Activated naive CD4-positive, alpha-beta T cell treated with Interleukin-2 at 50 U/mL for 16 hours (primary cell): ENCODE data around the gene BCL2L11.
A peak's percentile ranks its signal among the peaks of the same experiment; 100 is the strongest.

Experiments used
- DNase-seq: peaks from one replicate; pipeline ENCODE4 v3.0.0-alpha.2; 2020

Gene BCL2L11

GRCh38 chr2:111198701-111199100, 78.0 kb downstream of the BCL2L11 start:
- DNase-seq, result no peak

GRCh38 chr2:111199840-111200239, 79.1 kb downstream of the BCL2L11 start:
- DNase-seq, result no peak

GRCh38 chr2:111200333-111200881, 79.7 kb downstream of the BCL2L11 start:
- DNase-seq, result no peak

GRCh38 chr2:111201214-111201613, 80.5 kb downstream of the BCL2L11 start:
- DNase-seq, result no peak

- no peak for DNase-seq
These were observed 81.7 kb downstream of the BCL2L11 start for GRCh38 chr2:111202266-111203040.

- DNase-seq, result no peak
These were observed 84.0 kb downstream of the BCL2L11 start for GRCh38 chr2:111204706-111205105.

GRCh38 chr2:111205774-111206173, 85.1 kb downstream of the BCL2L11 start:
- no peak for DNase-seq

GRCh38 chr2:111207851-111208250, 87.1 kb downstream of the BCL2L11 start:
- no peak for DNase-seq

- DNase-seq, result no peak
These were observed 87.9 kb downstream of the BCL2L11 start for GRCh38 chr2:111208639-111209038.

GRCh38 chr2:111209045-111209514, 88.4 kb downstream of the BCL2L11 start:
- DNase-seq, result peak; percentile 12

- DNase-seq, result no peak
These were observed 89.3 kb downstream of the BCL2L11 start for GRCh38 chr2:111210036-111210435.

- no peak for DNase-seq
These were observed 93.2 kb downstream of the BCL2L11 start for GRCh38 chr2:111213877-111214276.

GRCh38 chr2:111216811-111217652, 96.3 kb downstream of the BCL2L11 start:
- DNase-seq, result no peak
